ENCODE data around the gene NOS1AP. TPM values are rescaled to one million over a fixed set of nuclear protein-coding genes. Genes with fewer than 3 reads are reported as not detected.

NOS1AP gene
- total and polyA plus RNA-seq, 3 experiments from 2014 or later, result 0.07 TPM; not detected in 2

GRCh38 chr1:162026881-162027280 lies 42.6 kb upstream of the NOS1AP start:
- no peak for DNase-seq
- H3K4me1 Mint-ChIP-seq, result peaks cover 9 to 17% (median 15%) of the 10 kb centered on the region in 3 donors
- Histone ChIP-seq H3K27me3 (ENCODE audit: insufficient read depth, low read length, poor library complexity, severe bottlenecking) (peaks cover 8% of the 10 kb centered on the region), H3K4me3 (ENCODE audit: low read length) (no peak overlapping the region), H3K27ac (ENCODE audit: low read depth, low read length) (no peak overlapping the region), H3K4me1 (ENCODE audit: insufficient read depth, low read length) (peaks cover 4% of the 10 kb centered on the region), H3K36me3 (ENCODE audit: insufficient read depth, low read length) (no peaks in the 10 kb centered on the region), H3K9me3 (ENCODE audit: low read length) (no peaks in the 10 kb centered on the region)
- no peak overlapping the region for H3K4me3 Mint-ChIP-seq
- peaks cover 0 to 3% (median 0%) of the 10 kb centered on the region in 3 donors for H3K36me3 Mint-ChIP-seq
- peaks cover 0 to 4% (median 0%) of the 10 kb centered on the region in 5 donors for H3K9me3 Mint-ChIP-seq
- ChIA-PET CTCF (interaction anchor here (0.9 kb wide), 1 partner anchor 10 kb away, joined by 3 read pairs; no protein-coding TSS in a partner anchor), POLR2A (no interaction called here)
- H3K27me3 Mint-ChIP-seq, result peaks cover 21 to 66% of the 10 kb centered on the region in 2 donors
- H3K27ac Mint-ChIP-seq, result no peak overlapping the region

GRCh38 chr1:162028726-162029125 lies 40.8 kb upstream of the NOS1AP start:
- Histone ChIP-seq H3K27ac (ENCODE audit: low read depth, low read length) (no peak overlapping the region), H3K4me3 (ENCODE audit: low read length) (no peak overlapping the region), H3K36me3 (ENCODE audit: insufficient read depth, low read length) (no peaks in the 10 kb centered on the region), H3K27me3 (ENCODE audit: insufficient read depth, low read length, poor library complexity, severe bottlenecking) (peaks cover 8% of the 10 kb centered on the region), H3K9me3 (ENCODE audit: low read length) (no peaks in the 10 kb centered on the region), H3K4me1 (ENCODE audit: insufficient read depth, low read length) (peaks cover 4% of the 10 kb centered on the region)
- POLR2A ChIA-PET, result no interaction called here
- Mint-ChIP-seq H3K27me3 (peaks cover 10 to 62% of the 10 kb centered on the region in 2 donors), H3K27ac (peak overlapping the region in 1 of 8 donors; percentile 21), H3K4me3 (no peak overlapping the region), H3K4me1 (peaks cover 6 to 8% (median 7%) of the 10 kb centered on the region in 3 donors), H3K9me3 (peaks cover 0 to 4% (median 0%) of the 10 kb centered on the region in 5 donors), H3K36me3 (peaks cover 0 to 3% (median 0%) of the 10 kb centered on the region in 3 donors)
- CTCF ChIA-PET, result interaction anchor here (1.1 kb wide), 1 partner anchor 9 kb away, joined by 3 read pairs; no protein-coding TSS in a partner anchor
- no peak for DNase-seq

- DNase-seq, result no peak
- peaks cover 0 to 3% (median 2%) of the 10 kb centered on the region in 3 donors for H3K36me3 Mint-ChIP-seq
- Histone ChIP-seq H3K27ac (ENCODE audit: low read depth, low read length) (no peak overlapping the region), H3K4me1 (ENCODE audit: insufficient read depth, low read length) (peaks cover 3% of the 10 kb centered on the region), H3K36me3 (ENCODE audit: insufficient read depth, low read length) (no peaks in the 10 kb centered on the region), H3K27me3 (ENCODE audit: insufficient read depth, low read length, poor library complexity, severe bottlenecking) (peaks cover 8% of the 10 kb centered on the region), H3K4me3 (ENCODE audit: low read length) (no peak overlapping the region), H3K9me3 (ENCODE audit: low read length) (no peaks in the 10 kb centered on the region)
- no peak overlapping the region for H3K4me3 Mint-ChIP-seq
- H3K4me1 Mint-ChIP-seq, result peaks cover 4 to 5% (median 4%) of the 10 kb centered on the region in 3 donors
- no peak overlapping the region for H3K27ac Mint-ChIP-seq
- ChIA-PET POLR2A (no interaction called here), CTCF (no interaction called here)
- peaks cover 10 to 64% of the 10 kb centered on the region in 2 donors for H3K27me3 Mint-ChIP-seq
- H3K9me3 Mint-ChIP-seq, result peaks cover 0 to 4% (median 0%) of the 10 kb centered on the region in 5 donors
Observed at GRCh38 chr1:162029157-162029556, 40.3 kb upstream of the NOS1AP start.

DNA sequence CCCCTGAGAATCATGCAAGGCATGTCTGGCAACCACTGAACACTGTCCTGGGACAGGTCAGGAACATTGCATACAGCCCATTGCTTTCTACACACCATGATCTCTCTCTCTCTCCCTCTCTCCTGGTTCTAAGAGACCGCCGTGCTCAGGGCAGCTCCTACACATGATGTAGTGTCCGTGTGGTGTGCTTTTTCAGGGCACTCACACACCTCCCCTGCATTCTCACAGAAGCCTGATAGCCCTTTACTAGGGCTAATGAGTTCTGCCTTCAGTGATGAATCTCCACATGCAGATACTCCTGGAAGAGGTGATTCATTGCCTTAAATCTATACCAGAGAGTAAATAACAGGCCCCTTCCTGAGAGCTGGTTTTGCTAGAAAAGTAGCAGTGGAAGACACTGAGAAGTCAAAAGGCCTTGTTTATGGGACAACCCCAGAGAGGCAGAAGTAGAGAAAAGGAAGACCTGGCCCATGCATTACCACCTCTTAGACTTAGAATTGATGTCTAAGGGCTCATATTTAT lies 38.7 kb upstream of the NOS1AP start:
- Mint-ChIP-seq H3K4me1 (no peaks in the 10 kb centered on the region), H3K36me3 (peaks cover 0 to 3% (median 2%) of the 10 kb centered on the region in 3 donors), H3K27ac (no peak overlapping the region), H3K27me3 (peaks cover 7 to 59% of the 10 kb centered on the region in 2 donors), H3K4me3 (no peak overlapping the region), H3K9me3 (peaks cover 0 to 4% (median 0%) of the 10 kb centered on the region in 5 donors)
- no peak overlapping the region for H3K27ac ChIP-seq (ENCODE audit: low read depth, low read length)
- H3K27me3 ChIP-seq (ENCODE audit: insufficient read depth, low read length, poor library complexity, severe bottlenecking), result peaks cover 8% of the 10 kb centered on the region
- no peak overlapping the region for H3K4me3 ChIP-seq (ENCODE audit: low read length)
- no peaks in the 10 kb centered on the region for H3K9me3 ChIP-seq (ENCODE audit: low read length)
- H3K36me3 ChIP-seq (ENCODE audit: insufficient read depth, low read length), result no peaks in the 10 kb centered on the region
- CTCF ChIA-PET, result no interaction called here
- DNase-seq, result no peak
- H3K4me1 ChIP-seq (ENCODE audit: insufficient read depth, low read length), result no peaks in the 10 kb centered on the region
- POLR2A ChIA-PET, result no interaction called here

DNA sequence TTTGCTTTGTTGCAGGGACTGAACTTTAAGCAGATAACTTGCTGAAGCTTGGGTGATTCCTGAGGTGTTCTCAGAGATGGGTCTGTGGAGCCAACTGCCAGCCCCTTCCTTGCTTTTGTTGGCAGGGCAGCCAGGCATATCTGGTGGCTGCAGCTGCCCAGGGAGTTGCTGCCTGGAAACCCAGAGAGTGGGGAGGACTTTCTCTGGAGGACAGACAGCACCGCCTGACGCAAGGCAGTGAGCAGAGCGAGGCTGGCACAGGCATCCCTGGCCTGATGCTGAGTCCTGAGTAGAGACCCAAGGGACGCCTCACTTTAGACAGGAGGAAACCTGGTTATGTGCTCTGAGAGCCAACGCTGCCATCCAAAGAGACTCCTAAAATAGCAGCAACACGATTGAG lies 36.1 kb upstream of the NOS1AP start:
- Histone ChIP-seq H3K27ac (ENCODE audit: low read depth, low read length) (no peak overlapping the region), H3K4me3 (ENCODE audit: low read length) (no peak overlapping the region), H3K27me3 (ENCODE audit: insufficient read depth, low read length, poor library complexity, severe bottlenecking) (no peaks in the 10 kb centered on the region), H3K9me3 (ENCODE audit: low read length) (no peaks in the 10 kb centered on the region), H3K4me1 (ENCODE audit: insufficient read depth, low read length) (no peaks in the 10 kb centered on the region), H3K36me3 (ENCODE audit: insufficient read depth, low read length) (no peaks in the 10 kb centered on the region)
- H3K27ac Mint-ChIP-seq, result no peak overlapping the region
- peaks cover 11 to 49% of the 10 kb centered on the region in 2 donors for H3K27me3 Mint-ChIP-seq
- no peaks in the 10 kb centered on the region for H3K4me1 Mint-ChIP-seq
- no peak for DNase-seq
- H3K36me3 Mint-ChIP-seq, result peaks cover 0 to 2% (median 0%) of the 10 kb centered on the region in 3 donors
- no peak overlapping the region for H3K4me3 Mint-ChIP-seq
- ChIA-PET POLR2A (no interaction called here), CTCF (no interaction called here)
- H3K9me3 Mint-ChIP-seq, result no peaks in the 10 kb centered on the region

DNA sequence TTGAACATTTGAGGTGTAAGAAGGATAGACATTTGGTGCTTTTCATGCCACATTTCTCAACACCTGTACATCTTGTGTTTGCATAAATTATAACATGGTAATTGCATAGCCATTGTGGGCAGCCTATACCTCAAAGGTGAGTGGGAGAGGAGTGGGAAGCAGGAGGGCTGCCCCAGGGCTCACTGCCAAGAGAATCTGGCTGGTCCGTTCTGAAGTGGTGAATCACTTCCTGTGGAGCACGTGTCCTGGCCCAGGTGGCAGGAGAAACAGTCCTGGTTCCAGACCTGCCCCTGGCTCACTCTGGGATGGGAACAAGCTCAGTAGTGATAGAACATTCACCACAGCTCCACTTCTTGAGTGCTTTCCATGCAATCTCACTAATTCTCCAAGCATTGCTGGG lies 34.2 kb upstream of the NOS1AP start:
- peaks cover 17 to 49% of the 10 kb centered on the region in 2 donors for H3K27me3 Mint-ChIP-seq
- POLR2A ChIA-PET, result no interaction called here
- no peaks in the 10 kb centered on the region for H3K9me3 Mint-ChIP-seq
- no peaks in the 10 kb centered on the region for H3K27me3 ChIP-seq (ENCODE audit: insufficient read depth, low read length, poor library complexity, severe bottlenecking)
- H3K4me3 Mint-ChIP-seq, result no peak overlapping the region
- H3K4me1 Mint-ChIP-seq, result no peaks in the 10 kb centered on the region
- no peaks in the 10 kb centered on the region for H3K36me3 ChIP-seq (ENCODE audit: insufficient read depth, low read length)
- no peaks in the 10 kb centered on the region for H3K4me1 ChIP-seq (ENCODE audit: insufficient read depth, low read length)
- peaks cover 0 to 2% (median 0%) of the 10 kb centered on the region in 3 donors for H3K36me3 Mint-ChIP-seq
- DNase-seq, result no peak
- CTCF ChIA-PET, result interaction anchor here (1.1 kb wide), 1 partner anchor 273 kb away, joined by 3 read pairs; no protein-coding TSS in a partner anchor
- no peaks in the 10 kb centered on the region for H3K9me3 ChIP-seq (ENCODE audit: low read length)
- no peak overlapping the region for H3K27ac Mint-ChIP-seq
- H3K4me3 ChIP-seq (ENCODE audit: low read length), result no peak overlapping the region
- H3K27ac ChIP-seq (ENCODE audit: low read depth, low read length), result no peak overlapping the region

- Histone ChIP-seq H3K9me3 (ENCODE audit: low read length) (no peaks in the 10 kb centered on the region), H3K4me1 (ENCODE audit: insufficient read depth, low read length) (no peaks in the 10 kb centered on the region), H3K4me3 (ENCODE audit: low read length) (no peak overlapping the region), H3K27ac (ENCODE audit: low read depth, low read length) (no peak overlapping the region), H3K27me3 (ENCODE audit: insufficient read depth, low read length, poor library complexity, severe bottlenecking) (no peaks in the 10 kb centered on the region), H3K36me3 (ENCODE audit: insufficient read depth, low read length) (no peaks in the 10 kb centered on the region)
- POLR2A ChIA-PET, result no interaction called here
- DNase-seq, result no peak
- no peak overlapping the region for H3K4me3 Mint-ChIP-seq
- no peak overlapping the region for H3K27ac Mint-ChIP-seq
- CTCF ChIA-PET, result interaction anchor here (1.0 to 2.2 kb wide), 5 partner anchors 10 to 274 kb away, joined by 3 to 25 read pairs (median 7); no protein-coding TSS in a partner anchor
- H3K27me3 Mint-ChIP-seq, result peaks cover 17 to 49% of the 10 kb centered on the region in 2 donors
- H3K36me3 Mint-ChIP-seq, result peaks cover 0 to 2% (median 0%) of the 10 kb centered on the region in 3 donors
- peaks cover 0 to 5% (median 0%) of the 10 kb centered on the region in 5 donors for H3K9me3 Mint-ChIP-seq
- H3K4me1 Mint-ChIP-seq, result no peaks in the 10 kb centered on the region
Observed at GRCh38 chr1:162036163-162036562, 33.3 kb upstream of the NOS1AP start.

DNA sequence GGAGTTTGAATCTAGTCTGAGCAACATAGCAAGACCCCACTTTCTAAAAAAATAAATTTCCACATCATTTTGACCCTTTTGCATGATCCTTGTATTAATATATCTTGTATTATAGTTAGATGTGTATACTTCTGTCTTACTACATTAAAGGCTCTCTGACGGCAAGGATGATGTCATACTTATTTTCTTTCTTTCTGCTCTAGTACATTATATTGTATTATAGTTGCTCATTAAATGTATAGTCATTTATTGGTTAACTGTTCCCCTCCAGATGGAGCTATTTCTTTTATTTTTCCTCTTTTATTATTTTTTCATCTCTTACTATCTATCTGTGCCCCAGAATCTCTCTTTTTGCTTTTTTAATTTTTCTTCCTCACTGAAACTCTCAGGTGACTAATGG lies 30.9 kb upstream of the NOS1AP start:
- no peaks in the 10 kb centered on the region for H3K27me3 ChIP-seq (ENCODE audit: insufficient read depth, low read length, poor library complexity, severe bottlenecking)
- H3K27ac ChIP-seq (ENCODE audit: low read depth, low read length), result no peak overlapping the region
- no peak for DNase-seq
- H3K4me3 ChIP-seq (ENCODE audit: low read length), result no peak overlapping the region
- Mint-ChIP-seq H3K4me3 (no peak overlapping the region), H3K27me3 (peaks cover 19 to 46% of the 10 kb centered on the region in 2 donors), H3K27ac (no peak overlapping the region), H3K4me1 (no peaks in the 10 kb centered on the region), H3K9me3 (peaks cover 0 to 15% (median 10%) of the 10 kb centered on the region in 5 donors), H3K36me3 (peaks cover 0 to 2% (median 0%) of the 10 kb centered on the region in 3 donors)
- ChIA-PET CTCF (interaction anchor here (1.3 to 2.2 kb wide), 2 partner anchors 18 to 246 kb away, joined by 3 to 25 read pairs; no protein-coding TSS in a partner anchor), POLR2A (no interaction called here)
- no peaks in the 10 kb centered on the region for H3K9me3 ChIP-seq (ENCODE audit: low read length)
- no peaks in the 10 kb centered on the region for H3K36me3 ChIP-seq (ENCODE audit: insufficient read depth, low read length)
- no peaks in the 10 kb centered on the region for H3K4me1 ChIP-seq (ENCODE audit: insufficient read depth, low read length)

Data from CD8-positive, alpha-beta memory T cell (primary cell).